Heart left ventricle (tissue), 13 donors: Measurements from ENCODE around the gene SP4.

Experiments
- POLR2A ChIP-seq, 2 donors: fragments of 450-650 bp; IDR thresholded peaks; one replicate each; pipeline ENCODE4 v1.6.1; 2017; ENCODE audit warnings: antibody characterized with exemption in 2 of 2, mild to moderate bottlenecking in 2 of 2, moderate library complexity in 2 of 2
- TF ChIP-seq, protein P1 (sequence below), 12 donors: fragments of 200-600 bp; sonication (generic) in 4 of 12; IDR thresholded peaks; one replicate each; pipeline versions ENCODE4 v1.5.0 to v1.8.0; 2018 to 2022; ENCODE audit warnings: antibody characterized with exemption in 12 of 12, mild to moderate bottlenecking in 5 of 12
- donor health status: ischemic (EF 13 %, LVEDD 7.1; RV severe dilation, severe dysfunction).
- donor health status: DM: no; HTN: yes; CAD: no.
- donor health status: DM: no; HTN: no; CAD: no.
- donor health status: ischemic (EF 25% LVEDD 6.9; RV normal size, moderate dysfunction).
- donor health status: ischemic (EF 25% LVEDD 5.7; RV mildly dilated, moderate dysfunction).
- donor health status: ischemic (EF 35%, LVEDD 5.7; RV mildly dilated, moderate dysfunction).
- donor health status: nonischemic (EF 11% LVEDD 7.7; RV severe dilation, severe dysfunction).
- donor health status: DM: yes; HTN: yes; CAD: no.
- donor health status: PGD.
- donor health status: ischemic (EF 29% LVEDD 5.4; RV normal size, mild dysfunction).
- donor health status: nonischemic (EF 23%, LVEDD 6.1; RV moderate dilation, normal function).

DNA sequence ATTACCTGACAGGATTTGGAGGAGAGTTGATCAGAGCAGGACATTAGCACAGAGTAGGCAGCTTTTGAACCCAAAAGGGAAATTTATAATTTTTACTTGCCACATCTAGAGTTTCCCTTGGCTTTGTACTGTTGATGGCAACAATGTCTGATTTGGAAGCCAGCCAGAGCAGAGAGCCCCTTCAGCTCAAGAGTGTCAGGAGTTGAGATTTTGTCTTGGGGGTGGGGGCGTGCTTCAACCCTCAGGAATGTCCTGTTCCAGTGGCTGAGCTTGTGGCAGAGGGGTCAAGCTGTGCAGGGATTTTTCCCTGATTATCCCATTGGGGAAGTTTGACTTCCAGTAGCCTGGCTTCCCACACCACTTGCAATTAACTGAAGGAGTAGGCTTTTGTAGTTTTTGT, 27.0 kb downstream of the SP4 start:
- TF ChIP-seq POLR2A (IDR thresholded peaks at IDR 0.05) = no peak
- TF ChIP-seq, protein P1, sequence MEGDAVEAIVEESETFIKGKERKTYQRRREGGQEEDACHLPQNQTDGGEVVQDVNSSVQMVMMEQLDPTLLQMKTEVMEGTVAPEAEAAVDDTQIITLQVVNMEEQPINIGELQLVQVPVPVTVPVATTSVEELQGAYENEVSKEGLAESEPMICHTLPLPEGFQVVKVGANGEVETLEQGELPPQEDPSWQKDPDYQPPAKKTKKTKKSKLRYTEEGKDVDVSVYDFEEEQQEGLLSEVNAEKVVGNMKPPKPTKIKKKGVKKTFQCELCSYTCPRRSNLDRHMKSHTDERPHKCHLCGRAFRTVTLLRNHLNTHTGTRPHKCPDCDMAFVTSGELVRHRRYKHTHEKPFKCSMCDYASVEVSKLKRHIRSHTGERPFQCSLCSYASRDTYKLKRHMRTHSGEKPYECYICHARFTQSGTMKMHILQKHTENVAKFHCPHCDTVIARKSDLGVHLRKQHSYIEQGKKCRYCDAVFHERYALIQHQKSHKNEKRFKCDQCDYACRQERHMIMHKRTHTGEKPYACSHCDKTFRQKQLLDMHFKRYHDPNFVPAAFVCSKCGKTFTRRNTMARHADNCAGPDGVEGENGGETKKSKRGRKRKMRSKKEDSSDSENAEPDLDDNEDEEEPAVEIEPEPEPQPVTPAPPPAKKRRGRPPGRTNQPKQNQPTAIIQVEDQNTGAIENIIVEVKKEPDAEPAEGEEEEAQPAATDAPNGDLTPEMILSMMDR (IDR thresholded peaks at IDR 0.05) = no peak
